GM21825 (cell line): Measurements from ENCODE around the gene C11orf54.

Source experiments
- ATAC-seq: cut with Tn5 transposase; IDR thresholded peaks from one replicate; pipeline ENCODE4 v1.9.1; 2021; ENCODE audit warnings: mild to moderate bottlenecking, moderate library complexity; ENCODE audit not compliant: unreplicated experiment

C11orf54 gene

DNA sequence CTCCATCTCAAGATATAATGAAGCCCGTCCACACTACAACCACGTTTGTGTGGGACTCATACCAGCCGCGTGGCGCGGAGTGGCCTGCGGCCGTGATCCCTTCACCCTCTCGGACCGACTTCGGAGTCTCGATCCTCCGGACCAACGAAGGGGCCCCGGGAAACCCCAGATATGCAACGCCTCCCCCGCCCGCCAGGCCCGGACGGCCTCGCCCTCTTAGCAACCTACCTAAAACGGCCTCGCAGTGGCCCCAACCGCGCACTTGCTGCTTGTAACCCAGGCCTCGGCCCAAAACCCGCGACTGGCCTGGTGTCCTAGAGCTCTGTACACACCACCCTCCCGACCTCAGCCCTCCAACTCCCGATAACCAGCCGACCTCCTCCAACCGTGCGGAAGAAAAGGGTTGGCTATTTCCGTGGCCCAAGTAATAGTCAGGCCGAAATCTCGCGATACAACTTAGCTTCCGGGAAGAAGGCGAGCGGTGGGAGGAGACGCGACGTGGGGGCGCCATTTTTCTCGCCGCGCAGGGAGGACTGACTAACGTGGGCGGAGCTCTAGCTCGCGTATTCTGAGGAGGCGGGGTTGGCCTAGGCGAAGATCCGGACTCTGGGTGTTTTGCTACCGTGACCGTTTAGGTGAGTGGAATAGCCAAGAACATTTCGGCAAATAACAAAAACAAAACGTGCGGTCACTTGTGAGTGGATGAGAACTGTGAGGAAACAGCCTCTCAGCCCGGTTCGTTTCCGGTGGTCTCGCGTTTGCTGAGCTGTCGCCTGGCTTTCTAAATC is at the start of gene C11orf54, which contains the start of gene TAF1D:
C11orf54 (plus strand) TSS at position 579 of the 788 bp plus-strand sequence. CDS start 5,722 bp downstream, outside the sequence.
TAF1D (minus strand) TSS at position 402 of the 788 bp plus-strand sequence. CDS start 2,191 bp downstream, outside the sequence.
- peak; percentile 91 for ATAC-seq

DNA sequence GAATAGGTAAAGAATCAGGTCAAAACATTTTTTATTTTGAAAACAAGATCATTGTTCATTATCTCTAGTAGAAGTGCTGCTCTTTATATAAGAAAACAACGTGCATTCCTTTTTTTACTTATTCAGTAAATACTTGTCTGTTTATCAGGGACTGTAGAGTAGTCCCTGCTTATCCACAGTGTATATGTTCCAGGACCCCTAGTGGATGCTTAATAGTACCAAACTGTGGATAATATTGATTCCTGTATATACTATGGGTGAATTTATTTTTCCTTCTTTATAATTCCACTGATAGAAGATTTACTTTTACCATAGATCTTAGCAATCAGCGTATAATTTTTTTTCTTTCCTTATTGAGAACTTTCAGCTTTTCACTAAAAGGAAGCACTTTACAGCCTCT is 47.4 kb upstream of the C11orf54 start:
- ATAC-seq = no peak

DNA sequence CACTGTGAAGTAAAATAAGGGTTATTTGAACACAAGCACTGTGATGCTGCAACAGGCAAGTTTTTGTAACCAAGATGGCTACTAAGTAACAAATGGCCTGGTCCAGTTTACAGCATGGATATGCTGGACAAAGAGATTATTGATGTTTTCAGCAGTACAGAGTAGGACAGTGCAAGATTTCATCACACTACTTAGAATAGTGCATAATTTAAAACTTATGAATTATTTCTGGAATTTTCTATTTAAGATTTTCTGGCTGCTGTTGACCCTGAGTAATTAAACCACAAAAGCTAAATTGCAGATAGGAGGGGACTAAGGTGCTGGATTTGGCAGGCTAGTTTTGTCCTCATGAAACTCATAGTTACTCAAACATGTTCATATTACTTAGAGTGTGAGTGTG is 46.9 kb upstream of the C11orf54 start:
- no peak for ATAC-seq

DNA sequence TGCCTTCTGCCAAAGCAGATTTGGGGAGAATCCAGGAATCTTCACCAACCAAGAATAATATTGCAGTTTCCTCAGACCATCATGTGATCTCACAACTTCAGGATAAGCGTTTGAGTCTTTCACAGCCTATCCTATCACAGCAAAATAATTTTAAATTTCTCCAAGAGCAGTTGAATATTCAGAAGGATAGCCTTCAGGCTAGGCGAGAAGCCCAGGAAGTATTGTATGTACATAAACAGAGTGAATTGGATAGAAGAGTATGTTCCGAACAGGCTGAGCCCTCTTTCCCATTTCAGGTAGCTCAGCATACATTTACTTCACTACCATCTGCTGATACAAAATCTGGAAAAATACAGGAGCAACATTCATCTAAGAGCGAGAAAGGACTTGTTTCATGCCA is 43.9 kb upstream of the C11orf54 start:
- no peak for ATAC-seq

DNA sequence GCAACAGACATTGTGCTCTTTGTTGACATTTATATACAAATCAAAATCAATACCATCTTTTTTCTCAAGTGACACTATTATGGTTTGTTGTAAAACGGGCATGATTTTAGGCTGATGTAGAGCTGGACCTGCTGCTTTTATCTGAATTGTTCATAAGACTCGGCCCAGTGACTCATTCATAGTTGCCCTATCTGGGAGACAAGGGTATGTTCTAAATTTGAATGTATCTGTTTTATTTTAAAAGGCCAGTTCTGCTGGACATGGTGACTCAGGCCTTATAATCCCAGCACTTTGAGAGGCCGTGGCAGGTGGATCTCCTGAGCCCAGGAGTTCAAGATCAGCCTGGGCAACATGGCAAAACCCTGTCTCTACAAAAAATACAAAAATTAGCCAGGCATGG is 40.6 kb upstream of the C11orf54 start:
- no peak for ATAC-seq

DNA sequence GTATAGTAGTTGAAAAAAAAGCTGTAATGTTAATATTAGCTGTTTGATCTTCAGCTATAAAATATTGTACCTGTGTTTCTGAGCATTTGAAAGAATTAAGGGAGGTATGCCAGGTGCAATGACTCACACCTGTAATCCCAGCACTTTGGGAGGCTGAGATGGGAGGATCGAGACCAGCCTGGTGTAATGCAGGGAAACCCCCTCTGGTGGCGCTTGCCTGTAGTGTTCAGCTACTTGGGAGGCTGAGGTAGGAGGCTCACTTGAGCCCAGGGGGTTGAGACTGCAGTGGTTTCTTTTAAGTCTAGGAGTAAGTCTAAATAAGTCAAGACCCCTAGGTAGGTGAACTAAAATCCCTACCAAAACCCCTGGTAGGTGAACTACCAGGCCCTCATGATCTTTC is 37.2 kb upstream of the C11orf54 start:
- ATAC-seq = no peak

DNA sequence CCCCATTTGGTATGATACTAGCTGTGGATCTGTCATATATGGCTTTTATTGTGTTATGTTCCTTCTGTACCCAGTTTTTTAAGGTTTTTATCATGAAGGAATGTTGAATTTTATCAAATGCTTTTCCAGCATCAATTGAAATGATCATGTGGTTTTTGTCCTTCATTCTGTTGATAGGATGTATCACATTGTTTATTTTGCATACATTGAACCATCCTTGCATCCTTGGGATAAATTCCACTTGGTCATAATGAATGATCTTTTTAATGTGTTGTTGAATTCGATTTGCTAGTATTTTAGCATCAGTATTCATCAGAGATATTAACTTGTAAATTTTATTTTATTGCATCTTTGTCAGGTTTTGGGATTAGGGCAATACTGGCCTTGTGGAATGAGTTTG is 31.2 kb upstream of the C11orf54 start:
- no peak for ATAC-seq

DNA sequence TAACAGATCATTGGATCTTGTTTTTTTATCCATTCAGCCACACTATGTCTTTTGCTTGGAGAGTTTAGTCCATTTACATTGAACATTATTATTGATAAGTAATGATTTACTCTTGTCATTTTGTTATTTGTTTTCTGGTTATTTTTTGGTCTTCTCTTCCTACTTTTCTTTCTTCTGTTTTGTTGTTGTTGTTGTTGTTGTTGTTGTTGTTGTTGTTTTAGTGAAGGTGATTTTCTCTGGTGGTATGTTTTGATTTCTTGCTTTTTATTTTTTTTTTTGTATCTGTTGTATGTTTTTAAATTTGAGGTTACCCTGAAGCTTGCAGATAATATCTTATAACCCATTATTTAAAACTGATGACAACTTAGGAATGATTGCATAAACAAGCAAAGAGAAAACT is 28.8 kb upstream of the C11orf54 start:
- ATAC-seq = no peak

DNA sequence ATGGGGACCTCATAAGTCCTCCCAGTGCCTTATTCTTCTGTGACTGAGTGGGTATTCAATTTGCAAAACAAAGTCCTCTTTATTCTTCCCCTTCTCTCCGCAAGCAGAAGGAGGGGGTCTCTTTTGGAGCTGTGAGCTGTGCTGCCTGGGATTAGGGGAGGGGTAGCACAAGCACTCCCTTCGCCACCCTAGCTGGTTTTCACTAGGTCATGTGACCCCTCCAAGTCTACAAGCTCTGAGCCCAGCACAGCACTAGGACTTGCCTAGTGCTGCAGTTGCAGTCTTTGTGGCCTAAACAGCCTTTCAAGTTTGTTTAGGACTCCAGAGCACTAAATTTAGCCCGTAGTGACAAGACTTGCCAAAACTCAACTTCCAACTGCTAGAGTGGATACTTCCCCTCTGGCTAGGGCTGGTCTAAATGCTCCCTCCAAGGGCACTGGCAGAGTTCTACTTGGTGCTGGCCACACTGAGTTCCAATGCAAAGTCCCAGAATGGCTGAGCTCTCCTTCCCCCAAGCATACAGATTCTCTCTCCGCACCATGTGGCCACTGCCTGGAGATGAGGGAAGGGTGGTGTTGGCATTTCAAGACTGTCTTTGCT is 25.6 kb upstream of the C11orf54 start:
- no peak for ATAC-seq

DNA sequence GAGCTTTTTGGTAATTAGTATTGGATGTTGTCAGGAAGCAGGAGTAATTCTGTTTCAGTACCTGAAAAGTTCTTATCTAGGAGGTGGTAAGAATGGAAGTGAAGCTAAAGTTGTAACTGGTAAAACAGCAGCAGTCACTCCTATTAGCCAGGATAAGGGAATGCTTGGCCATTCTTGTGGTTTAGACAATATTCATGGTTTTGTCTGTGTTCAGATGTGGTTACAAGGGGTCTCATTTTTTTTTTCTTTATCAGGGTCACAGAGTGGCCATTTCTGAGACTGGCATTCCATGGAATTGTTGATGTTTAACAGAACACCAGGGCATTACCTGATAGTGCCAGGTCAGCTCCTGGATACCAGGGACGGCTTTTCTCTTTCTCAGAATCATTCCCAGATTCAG is 24.0 kb upstream of the C11orf54 start:
- ATAC-seq = no peak

DNA sequence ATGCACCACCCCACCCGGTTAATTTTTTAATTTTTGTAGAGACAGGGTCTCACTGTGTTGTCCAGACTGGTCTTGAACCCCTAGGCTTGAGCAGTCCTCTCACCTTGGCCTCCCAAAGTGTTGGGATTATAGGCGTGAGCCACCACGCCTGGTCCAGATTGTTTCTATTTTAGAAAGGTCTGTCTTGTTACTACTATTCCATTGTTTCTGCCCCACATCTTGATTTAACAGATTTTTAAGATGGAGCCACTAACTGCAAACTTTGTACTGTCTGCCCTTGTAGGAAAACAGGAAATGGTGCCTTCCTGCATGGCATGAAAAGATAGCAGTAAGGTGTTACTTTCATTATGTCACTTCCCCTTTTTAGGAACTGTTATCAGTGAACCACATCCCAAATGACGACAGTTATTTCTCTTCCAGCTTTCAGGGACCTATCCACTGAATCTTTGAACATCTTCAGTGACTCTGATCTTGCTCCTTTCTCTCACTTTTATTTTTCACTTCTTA is 23.4 kb upstream of the C11orf54 start:
- peak; percentile 90 for ATAC-seq

DNA sequence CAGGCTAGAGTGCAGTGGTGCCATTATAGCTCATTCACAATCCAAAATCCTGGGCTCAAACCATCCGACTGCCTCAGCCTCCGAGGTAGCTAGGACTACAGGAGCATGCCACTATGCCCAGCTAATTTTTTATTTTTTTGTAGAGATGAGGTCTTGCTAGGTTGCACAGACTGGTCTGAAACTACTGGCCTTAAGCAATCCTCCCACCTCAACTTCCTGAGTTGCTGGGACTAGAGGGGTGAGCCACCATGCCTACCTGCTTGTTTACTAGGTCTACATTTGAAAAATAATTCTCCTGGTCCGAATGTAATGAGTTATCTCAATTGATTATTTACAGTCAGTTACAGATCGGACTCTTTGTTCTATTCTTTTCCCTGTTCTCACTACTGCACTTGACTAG is 22.2 kb upstream of the C11orf54 start:
- ATAC-seq = no peak

DNA sequence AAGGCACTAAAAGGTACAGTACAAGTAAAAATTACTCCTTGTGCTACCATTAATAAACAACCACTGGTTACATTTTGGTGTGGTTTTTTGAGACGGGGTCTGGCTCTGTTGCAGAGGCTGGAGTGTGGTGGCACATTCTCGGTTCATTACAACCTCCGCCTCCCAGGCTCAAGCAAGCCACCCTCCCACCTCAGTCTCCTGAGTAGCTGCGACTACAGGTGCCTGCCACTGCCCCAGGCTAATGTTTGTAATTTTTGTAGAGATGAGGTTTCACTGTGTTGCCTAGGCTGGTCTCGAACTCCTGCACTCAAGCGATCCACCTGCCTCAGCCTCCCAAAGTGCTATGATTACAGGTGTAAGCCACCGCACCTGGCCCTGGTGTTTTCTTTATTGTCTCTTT is 20.9 kb upstream of the C11orf54 start:
- no peak for ATAC-seq

DNA sequence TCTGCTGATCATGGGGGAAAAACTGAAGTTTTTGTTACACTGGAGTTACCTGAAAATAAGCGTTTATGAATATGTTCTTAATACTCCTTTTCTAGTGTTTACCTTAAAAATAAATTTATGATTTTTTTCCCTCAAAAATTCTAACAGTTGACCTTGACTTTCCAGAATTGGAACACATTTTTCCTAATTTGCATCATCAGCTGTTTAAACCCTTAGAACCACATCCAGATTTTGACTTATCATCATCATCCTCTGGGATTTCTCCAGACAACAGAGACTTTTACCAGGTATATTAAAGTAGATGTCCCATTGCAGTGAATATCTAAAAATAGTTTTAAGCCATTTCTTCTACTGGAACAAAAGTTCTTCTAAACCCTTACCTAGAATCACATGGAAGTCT is 17.4 kb upstream of the C11orf54 start:
- ATAC-seq = no peak

DNA sequence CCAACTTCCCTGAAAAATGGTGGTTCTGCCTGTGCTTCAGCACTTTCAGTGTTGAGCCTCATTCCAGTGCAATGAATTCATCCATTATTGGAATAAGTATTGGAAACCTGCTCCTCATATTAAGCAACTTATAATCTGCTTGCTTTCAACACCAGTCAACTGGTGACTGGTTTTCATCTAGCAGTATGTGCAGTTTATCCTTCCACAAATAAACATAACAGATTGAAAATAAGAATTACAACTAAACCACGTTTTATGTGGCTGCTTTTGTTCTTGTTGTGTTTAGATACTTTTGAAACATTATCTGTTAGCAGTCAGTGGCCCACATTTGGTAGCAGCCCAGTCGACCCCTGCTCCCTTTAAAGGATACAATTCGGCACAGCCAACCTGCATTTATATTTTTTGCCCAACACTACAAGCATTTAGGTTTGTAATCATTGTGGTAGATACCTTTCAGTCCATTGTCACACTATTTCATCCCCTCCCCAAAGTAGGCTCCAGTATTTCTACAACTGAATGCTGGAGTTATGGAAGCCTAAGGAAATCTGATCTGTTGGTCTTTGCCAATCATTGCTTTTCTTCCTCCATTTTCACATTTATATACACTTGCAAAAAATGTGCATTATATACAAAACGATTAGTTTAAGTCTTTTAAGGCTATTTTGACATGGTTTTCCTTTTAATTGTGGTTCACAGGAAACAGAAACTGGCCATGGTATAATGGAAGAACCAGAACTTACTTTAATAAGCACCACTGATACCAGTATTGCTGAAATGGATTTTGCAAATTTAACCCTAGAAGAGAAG is 13.3 kb upstream of the C11orf54 start:
- ATAC-seq = no peak

DNA sequence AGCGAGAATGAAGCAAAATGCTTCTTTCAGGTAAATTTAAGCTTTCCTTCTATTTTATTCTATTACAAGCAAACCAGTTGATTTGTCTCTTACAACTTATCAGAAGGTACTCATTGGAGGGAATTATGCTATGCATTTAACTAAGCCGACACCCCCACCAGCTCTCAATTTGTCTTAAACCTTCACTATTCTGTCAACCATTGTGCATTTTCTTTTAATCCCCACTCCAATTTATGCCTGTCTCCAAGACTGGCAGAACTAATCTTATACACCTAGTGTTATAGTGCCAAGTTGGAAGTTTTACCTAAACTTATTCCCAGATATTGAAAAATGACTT is 12.7 kb upstream of the C11orf54 start:
- ATAC-seq = no peak

DNA sequence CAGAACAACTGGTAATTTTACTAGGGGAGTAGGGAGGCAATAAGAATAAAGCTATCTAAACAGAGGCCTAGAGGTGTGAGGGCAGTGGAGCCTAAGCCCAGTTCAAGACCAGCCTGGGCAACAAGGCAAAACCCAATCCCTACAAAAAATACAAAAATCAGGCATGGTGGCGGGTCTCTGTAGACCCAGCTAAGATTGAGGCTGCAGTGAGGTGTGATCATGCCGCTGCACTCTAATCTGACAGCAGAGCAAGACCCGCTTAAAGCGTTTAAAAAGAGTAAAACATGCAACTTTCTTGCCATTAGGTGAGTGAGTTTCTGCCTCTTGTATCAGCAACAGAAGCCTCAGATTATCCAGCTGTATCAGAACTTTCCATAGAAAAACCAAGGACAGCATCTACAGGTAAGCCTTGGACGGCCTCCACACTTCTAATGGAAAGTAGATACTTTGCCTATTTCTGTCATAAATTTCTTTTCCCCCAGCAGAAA is 12.3 kb upstream of the C11orf54 start:
- no peak for ATAC-seq

DNA sequence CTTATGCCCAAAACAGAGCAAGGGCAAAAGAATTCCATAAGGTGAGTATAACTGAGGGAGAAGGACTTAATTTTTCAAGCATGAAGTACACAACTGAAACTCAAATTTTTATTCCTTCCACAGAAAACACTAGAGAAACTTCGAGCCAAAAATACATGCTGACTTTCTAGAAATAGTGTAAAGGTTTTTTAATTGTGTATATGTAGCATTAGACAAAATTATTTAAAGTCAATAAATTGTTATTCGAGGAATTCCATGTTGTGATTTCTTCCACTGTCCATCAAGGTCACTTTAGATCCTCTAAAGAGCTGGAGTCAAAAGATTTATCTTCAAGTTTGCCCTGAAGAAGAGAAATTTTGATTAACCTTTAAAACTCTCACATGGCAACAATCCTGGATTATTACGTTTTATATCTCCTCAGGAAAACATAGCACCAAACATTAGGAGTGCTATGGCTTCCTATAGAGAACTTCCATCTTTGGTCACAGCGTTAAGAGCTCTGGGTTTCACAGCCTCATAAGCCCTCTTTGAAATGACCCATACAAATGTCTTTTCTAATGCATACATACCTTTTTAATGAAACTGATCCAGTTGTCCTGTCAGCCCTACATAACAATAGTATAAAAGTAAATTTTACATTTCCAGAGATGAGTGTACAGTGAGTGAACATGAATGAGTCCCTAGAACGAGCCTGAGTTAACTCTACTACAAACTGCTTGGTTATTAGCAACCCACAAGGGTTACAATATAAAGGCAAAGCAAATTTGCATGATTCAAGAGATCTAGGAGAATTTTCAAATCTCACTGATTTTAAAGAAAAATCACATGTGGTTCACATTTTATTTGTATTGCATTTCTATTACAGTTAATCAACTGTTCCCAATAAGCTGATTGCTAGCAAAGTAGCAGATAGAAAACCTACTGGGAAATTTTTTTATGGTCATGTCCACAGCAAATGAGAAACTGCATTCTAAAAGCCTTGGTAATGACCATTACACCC is 11.1 kb upstream of the C11orf54 start:
- ATAC-seq = no peak

DNA sequence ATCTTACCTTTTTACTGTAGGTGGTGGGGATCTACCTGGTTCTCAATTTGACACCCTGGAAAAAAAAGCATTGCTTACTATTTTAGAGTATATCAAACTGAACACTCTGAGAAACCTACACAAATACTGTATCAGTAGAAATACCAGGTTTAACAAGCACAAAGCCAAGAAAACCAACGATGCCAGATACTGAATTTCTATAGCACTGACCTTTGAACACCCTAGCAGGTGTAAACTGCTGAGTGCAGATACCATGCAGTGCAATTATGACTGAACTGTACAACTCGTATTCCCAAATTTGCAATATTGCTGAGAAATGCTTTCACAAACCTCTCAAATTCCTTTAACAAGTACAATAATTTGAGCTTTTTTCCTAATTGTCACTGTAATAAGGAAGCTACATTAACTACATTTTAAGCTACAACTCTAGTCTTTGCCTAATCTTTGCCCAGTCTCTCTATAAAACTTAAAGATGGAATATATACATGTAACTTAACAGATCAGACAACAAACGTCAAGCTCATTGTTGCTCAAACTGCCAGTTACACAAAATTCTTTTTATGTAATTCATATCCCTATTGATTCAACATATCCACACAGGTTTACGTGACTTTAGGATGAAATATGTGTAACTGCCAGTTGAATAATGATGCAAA is 9.1 kb upstream of the C11orf54 start:
- no peak for ATAC-seq

DNA sequence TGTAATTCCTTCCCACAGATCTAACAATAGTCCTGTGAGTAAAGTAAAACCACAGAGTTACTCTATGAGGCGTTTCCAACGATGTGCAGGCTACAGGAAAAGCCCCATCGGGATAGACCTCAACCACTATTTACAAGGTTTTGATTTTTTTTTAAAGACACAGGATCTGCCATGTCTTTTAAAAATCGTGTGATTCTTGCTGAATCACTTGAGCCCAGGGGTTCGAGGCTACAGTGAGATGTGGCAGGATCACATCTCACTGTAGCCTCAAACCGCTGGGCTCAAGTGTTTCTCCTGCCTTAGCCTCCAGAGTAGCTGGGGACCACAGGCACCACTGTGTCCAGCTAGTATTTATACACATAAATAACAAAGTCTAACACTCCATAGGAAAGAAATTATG is 8.0 kb upstream of the C11orf54 start:
- no peak for ATAC-seq
